A549 (cell line): ENCODE results near the gene CDT1. TPM values are rescaled to one million over a fixed set of nuclear protein-coding genes. Genes with fewer than 3 reads are reported as not detected.

Experiments
- ATAC-seq, 2 experiments: fragments of 200-7000 bp in 1 of 2; fragments of >200 bp in 1 of 2; cut with Nextera tagmentation in 1 of 2; cut with Tn5 transposase in 1 of 2; 3 replicates each; pipeline versions ENCODE4 v1.8.0 to v1.9.1; 2018 to 2020; ENCODE audit warnings: mild to moderate bottlenecking in 1 of 2, moderate library complexity in 1 of 2
- CTCF ChIA-PET: fragments of 300-600 bp; sonication (Branson Sonifier 250); formaldehyde crosslinking; extraction: SDS; loops from one replicate; lab custom pipeline; 2021; ENCODE audit warnings: antibody characterized with exemption, inconsistent platforms; lab: Yijun Ruan, JAX
- POLR2A ChIA-PET: fragments of 350-600 bp; formaldehyde crosslinking; extraction: SDS; loops from one replicate; lab custom pipeline; 2021; ENCODE audit warnings: antibody characterized with exemption, inconsistent platforms; lab: Yijun Ruan, JAX
- DNase-seq, 2 experiments: peaks; one replicate each; pipeline versions ENCODE4 v3.0.0 to v3.0.0-alpha.2; 2011 to 2016; ENCODE audit warnings: low read depth in 1 of 2, low spot score in 1 of 2
- FAIRE-seq: peaks from 2 replicates; lab custom pipeline; 2011; peaks lifted over from hg19 to GRCh38; lab: Jason Lieb, UNC
- H3K27ac ChIP-seq, 2 experiments: fragments of >200 bp; sonication (Bioruptor Twin); formaldehyde crosslinking; 3 replicates each; pipeline ENCODE4 v1.5.1; 2016 to 2017
- H3K4me1 ChIP-seq: fragments of >200 bp; sonication (Bioruptor Twin); formaldehyde crosslinking; 3 replicates; pipeline ENCODE4 v1.6.1; 2016
- H3K4me2 ChIP-seq: fragments of >200 bp; sonication (Bioruptor Twin); formaldehyde crosslinking; 3 replicates; pipeline ENCODE4 v1.6.1; 2016
- H3K4me3 ChIP-seq: fragments of >200 bp; sonication (Bioruptor Twin); formaldehyde crosslinking; 3 replicates; pipeline ENCODE4 v1.5.1; 2016
- H3K9me3 ChIP-seq: fragments of >200 bp; sonication (Bioruptor Twin); formaldehyde crosslinking; 3 replicates; pipeline ENCODE4 v1.6.1; 2016
- CBX2 ChIP-seq: fragments of 200-600 bp; sonication (generic); IDR thresholded peaks from 2 replicates; pipeline ENCODE4 v1.6.1; 2016; ENCODE audit warnings: low read depth, mild to moderate bottlenecking, borderline replicate concordance
- CEBPB ChIP-seq, 2 experiments: fragments of >200 bp in 1 of 2; sonication (Bioruptor Twin) in 1 of 2; formaldehyde crosslinking in 1 of 2; IDR thresholded peaks; 2 replicates each; pipeline ENCODE4 v1.6.1; 2012 to 2016
- EHF ChIP-seq: fragments of 250-450 bp; sonication (Bioruptor Pico); IDR thresholded peaks from 2 replicates; pipeline ENCODE4 v1.5.0; 2020; ENCODE audit warnings: mild to moderate bottlenecking
- EP300 ChIP-seq, 2 experiments: fragments of >200 bp; sonication (Bioruptor Twin); formaldehyde crosslinking; IDR thresholded peaks; 2 replicates in 1 of 2; 3 replicates in 1 of 2; pipeline ENCODE4 v1.6.1; 2016 to 2017
- FOSL2 ChIP-seq, 2 experiments: fragments of 450-650 bp in 1 of 2; fragments of >200 bp in 1 of 2; sonication (Bioruptor Twin) in 1 of 2; formaldehyde crosslinking; IDR thresholded peaks; 2 replicates each; pipeline versions ENCODE4 v1.5.0 to v1.6.1; 2016 to 2020; ENCODE audit warnings: mild to moderate bottlenecking in 1 of 2, moderate library complexity in 1 of 2
- GATA3 ChIP-seq: IDR thresholded peaks from 2 replicates; pipeline ENCODE4 v1.6.1; 2012; ENCODE audit warnings: borderline replicate concordance
- HOXB13 ChIP-seq: fragments of 250-450 bp; sonication (Bioruptor Pico); IDR thresholded peaks from 2 replicates; pipeline ENCODE4 v1.5.0; 2020; ENCODE audit warnings: low read depth, mild to moderate bottlenecking, moderate library complexity
- MAFK ChIP-seq: fragments of 450-650 bp; IDR thresholded peaks from 2 replicates; pipeline ENCODE4 v1.6.1; 2014; ENCODE audit not compliant: partially characterized antibody
- NFE2L2 ChIP-seq: fragments of 150-350 bp; conservative IDR thresholded peaks from 2 replicates; pipeline ENCODE4 v1.6.1; 2014; ENCODE audit warnings: low read length
- NR3C1 ChIP-seq: fragments of >200 bp; sonication (Bioruptor Twin); formaldehyde crosslinking; IDR thresholded peaks from 3 replicates; pipeline ENCODE4 v1.6.1; 2017
- POLR2AphosphoS2 ChIP-seq: conservative IDR thresholded peaks from 2 replicates; pipeline ENCODE4 v1.6.1; 2012; ENCODE audit warnings: low read length, improper control_type of control experiment, inconsistent platforms
- RAD21 ChIP-seq, 2 experiments: fragments of >200 bp in 1 of 2; sonication (Bioruptor Twin) in 1 of 2; formaldehyde crosslinking in 1 of 2; IDR thresholded peaks in 1 of 2; conservative IDR thresholded peaks in 1 of 2; 2 replicates in 1 of 2; 3 replicates in 1 of 2; pipeline ENCODE4 v1.6.1; 2012 to 2018; ENCODE audit warnings: inconsistent platforms in 1 of 2
- RFX5 ChIP-seq: fragments of 450-650 bp; IDR thresholded peaks from 2 replicates; pipeline ENCODE4 v1.7.1; 2014; ENCODE audit warnings: antibody characterized with exemption, mild to moderate bottlenecking, moderate library complexity
- RNF2 ChIP-seq: fragments of 200-600 bp; sonication (generic); IDR thresholded peaks from 2 replicates; pipeline ENCODE4 v1.6.1; 2016; ENCODE audit warnings: low read depth, mild to moderate bottlenecking, antibody characterized with exemption, moderate library complexity, borderline replicate concordance
- SMC3 ChIP-seq: fragments of >200 bp; sonication (Bioruptor Twin); formaldehyde crosslinking; IDR thresholded peaks from 3 replicates; pipeline ENCODE4 v1.6.1; 2018; ENCODE audit warnings: inconsistent platforms
- SREBF2 ChIP-seq: fragments of 450-650 bp; IDR thresholded peaks from 2 replicates; pipeline ENCODE4 v1.6.1; 2014; ENCODE audit warnings: mild to moderate bottlenecking, moderate library complexity
- ZC3H11A ChIP-seq: fragments of 450-650 bp; IDR thresholded peaks from 2 replicates; pipeline ENCODE4 v1.6.1; 2014; ENCODE audit warnings: antibody characterized with exemption, mild to moderate bottlenecking
- ZSCAN20 ChIP-seq: fragments of 250-450 bp; sonication (Bioruptor Pico); IDR thresholded peaks from 2 replicates; pipeline ENCODE4 v1.8.0; 2022; ENCODE audit warnings: mild to moderate bottlenecking, moderate library complexity
- WGBS: methylation state at CpG from one replicate; pipeline ENCODE4 v1.1.6; 2017; ENCODE audit errors: missing lambda C conversion rate; 5-methylcytosine and 5-hydroxymethylcytosine counted together
- polyA plus RNA-seq, 4 experiments: library from polyadenylated mRNA; depleted of rRNA in 3 of 4; stranded (reverse); fragments of >200 nt; fragmentation: RNase III in 1 of 4; extraction: RNeasy Plus Mini Kit Qiagen cat#74134 plus additional on column Dnase treatment in 1 of 4; gene quantifications; 2 replicates in 3 of 4; 3 replicates in 1 of 4; pipeline ENCODE4 v1.2.3, GENCODE V29; 2011 to 2017
- TF ChIP-seq, protein P1 (sequence below): fragments of 450-650 bp; IDR thresholded peaks from 2 replicates; pipeline ENCODE4 v1.6.1; 2014; ENCODE audit warnings: antibody characterized with exemption
- TF ChIP-seq, protein P2 (sequence below): fragments of >200 bp; sonication (Bioruptor Twin); formaldehyde crosslinking; IDR thresholded peaks from 2 replicates; pipeline ENCODE4 v1.6.1; 2016
- TF ChIP-seq, protein P3 (sequence below): IDR thresholded peaks from 2 replicates; pipeline ENCODE4 v1.6.1; 2012; ENCODE audit warnings: low read depth, borderline replicate concordance
- TF ChIP-seq, protein P4 (sequence below): fragments of >200 bp; sonication (Bioruptor Twin); formaldehyde crosslinking; IDR thresholded peaks from 3 replicates; pipeline ENCODE4 v1.6.1; 2016
- TF ChIP-seq, protein P5 (sequence below): fragments of 150-350 bp; IDR thresholded peaks from 2 replicates; pipeline ENCODE4 v1.6.1; 2014; ENCODE audit warnings: low read depth, mild to moderate bottlenecking, low read length
- TF ChIP-seq, protein P6 (sequence below): fragments of 250-450 bp; sonication (Bioruptor Pico); IDR thresholded peaks from 2 replicates; pipeline ENCODE4 v1.5.0; 2021; ENCODE audit warnings: mild to moderate bottlenecking, moderate library complexity, borderline replicate concordance

Gene CDT1
- polyA plus RNA-seq, 2 of the 4 experiments (the other 2 are of a cell fraction): 3.8 to 16.0 TPM

DNA sequence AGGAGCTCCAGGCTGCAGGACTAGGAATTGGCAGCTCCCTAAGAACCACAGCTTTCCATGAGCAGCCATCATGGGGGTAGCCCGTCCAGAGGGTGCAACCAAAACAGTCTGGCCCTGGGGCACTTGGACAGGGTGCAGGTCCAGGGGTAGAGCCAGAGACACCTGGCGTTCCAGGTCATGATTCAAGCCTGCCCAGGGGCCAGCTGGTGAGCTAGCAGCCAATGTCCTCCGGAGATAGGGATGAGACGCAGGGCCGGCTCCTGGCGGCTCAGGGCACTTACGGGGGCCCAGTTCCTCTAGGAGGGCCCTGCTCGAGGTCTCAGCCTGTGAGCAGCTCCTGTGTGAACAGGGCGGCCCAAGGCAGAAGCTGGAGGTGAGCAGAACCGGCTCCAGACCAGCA is 40.6 kb upstream of the CDT1 start:
- Histone ChIP-seq H3K27ac (no peak overlapping the region), H3K4me1 (peaks cover 33% of the 10 kb centered on the region), H3K4me3 (no peak overlapping the region), H3K9me3 (no peaks in the 10 kb centered on the region), H3K4me2 (no peak overlapping the region)
- FAIRE-seq: no peak
- CTCF ChIA-PET: interaction anchor here (1.2 to 31.8 kb wide), 5 partner anchors 9 to 23 kb away, joined by 3 to 596 read pairs (median 4); no protein-coding TSS in a partner anchor
- DNase-seq: no peak
- TF ChIP-seq, protein P1, sequence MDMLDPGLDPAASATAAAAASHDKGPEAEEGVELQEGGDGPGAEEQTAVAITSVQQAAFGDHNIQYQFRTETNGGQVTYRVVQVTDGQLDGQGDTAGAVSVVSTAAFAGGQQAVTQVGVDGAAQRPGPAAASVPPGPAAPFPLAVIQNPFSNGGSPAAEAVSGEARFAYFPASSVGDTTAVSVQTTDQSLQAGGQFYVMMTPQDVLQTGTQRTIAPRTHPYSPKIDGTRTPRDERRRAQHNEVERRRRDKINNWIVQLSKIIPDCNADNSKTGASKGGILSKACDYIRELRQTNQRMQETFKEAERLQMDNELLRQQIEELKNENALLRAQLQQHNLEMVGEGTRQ: no peak
- TF ChIP-seq, protein P2, sequence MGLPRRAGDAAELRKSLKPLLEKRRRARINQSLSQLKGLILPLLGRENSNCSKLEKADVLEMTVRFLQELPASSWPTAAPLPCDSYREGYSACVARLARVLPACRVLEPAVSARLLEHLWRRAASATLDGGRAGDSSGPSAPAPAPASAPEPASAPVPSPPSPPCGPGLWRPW: no peak
- TF ChIP-seq RFX5: no peak
- TF ChIP-seq RNF2: no peak
- TF ChIP-seq MAFK: no peak
- TF ChIP-seq GATA3: no peak
- no peak for TF ChIP-seq EHF (CRISPR knock-in tag)
- no peak for TF ChIP-seq SMC3
- TF ChIP-seq CEBPB (IDR thresholded peaks at IDR 0.05): no peak
- TF ChIP-seq, protein P3, sequence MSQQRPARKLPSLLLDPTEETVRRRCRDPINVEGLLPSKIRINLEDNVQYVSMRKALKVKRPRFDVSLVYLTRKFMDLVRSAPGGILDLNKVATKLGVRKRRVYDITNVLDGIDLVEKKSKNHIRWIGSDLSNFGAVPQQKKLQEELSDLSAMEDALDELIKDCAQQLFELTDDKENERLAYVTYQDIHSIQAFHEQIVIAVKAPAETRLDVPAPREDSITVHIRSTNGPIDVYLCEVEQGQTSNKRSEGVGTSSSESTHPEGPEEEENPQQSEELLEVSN: no peak
- ATAC-seq: 0 out of 6 replicates have a peak, but pooled peaks of 1 of the 2 experiments have one; percentile 4
- POLR2A ChIA-PET: no interaction called here
- WGBS: 77% methylated on average over 6 of the region's 10 CpGs

DNA sequence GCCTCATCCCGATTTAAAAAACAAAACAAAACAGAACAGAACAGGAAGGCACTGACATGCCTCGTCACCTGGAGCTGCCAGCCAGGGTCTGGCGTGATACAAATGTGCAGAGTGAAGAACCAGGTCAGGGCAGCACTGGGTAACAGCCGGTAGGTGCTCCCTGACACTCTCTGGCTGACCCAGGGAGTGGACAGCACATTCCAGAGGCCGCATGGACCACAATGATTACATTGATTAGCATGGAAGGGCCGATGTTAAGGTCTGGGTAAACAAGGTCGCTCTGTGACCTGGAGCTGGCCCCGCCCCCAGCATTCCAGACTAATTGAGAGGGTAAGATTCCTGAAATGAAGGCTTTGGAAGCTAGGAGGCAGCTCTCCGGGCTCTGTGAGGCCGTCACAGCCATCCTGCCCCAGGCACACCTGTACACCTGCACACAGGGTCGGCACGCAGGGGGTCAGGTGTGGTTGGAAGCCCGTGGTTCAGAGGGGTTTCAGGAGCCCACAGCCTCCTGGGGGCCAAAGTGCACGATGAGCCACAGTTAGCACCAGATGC is 40.0 kb upstream of the CDT1 start:
- TF ChIP-seq SREBF2 (no peak), SMC3 (no peak)
- TF ChIP-seq, all 56 proteins: peak for 0
- peak in 1 of 2 experiments; percentile 5; a peak in 1 of 6 replicates for ATAC-seq
- CTCF ChIA-PET: interaction anchor here (1.2 to 31.8 kb wide), 5 partner anchors 9 to 22 kb away, joined by 3 to 596 read pairs (median 4); no protein-coding TSS in a partner anchor
- no peak for FAIRE-seq
- no peak overlapping the region for H3K4me2 ChIP-seq
- H3K4me3 ChIP-seq: no peak overlapping the region
- no peak overlapping the region for H3K27ac ChIP-seq
- 82% methylated on average over 14 of the region's 14 CpGs for WGBS
- peaks cover 40% of the 10 kb centered on the region for H3K4me1 ChIP-seq
- DNase-seq: no peak
- POLR2A ChIA-PET: no interaction called here
- no peaks in the 10 kb centered on the region for H3K9me3 ChIP-seq

DNA sequence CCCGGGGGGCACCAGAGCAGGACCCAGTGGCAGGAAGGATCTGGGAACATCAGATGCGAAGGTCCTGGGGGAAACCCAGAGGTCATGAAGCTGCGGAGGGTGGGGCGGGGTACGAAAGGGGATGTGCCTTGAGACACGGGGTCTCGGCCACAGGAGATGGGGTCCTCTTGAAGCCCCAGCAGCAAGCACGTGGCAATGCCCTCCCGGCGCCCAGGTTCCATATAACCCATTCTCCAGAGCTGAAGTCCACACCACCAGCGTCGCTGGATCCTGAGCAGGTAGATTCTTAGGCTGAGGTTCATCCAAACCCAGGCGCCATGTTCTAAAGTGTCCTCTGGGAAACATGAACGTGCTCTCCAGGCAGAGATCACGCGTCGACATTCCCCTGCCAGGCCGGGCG is 39.5 kb upstream of the CDT1 start:
- no peak for DNase-seq
- 94% methylated on average over 14 of the region's 19 CpGs for WGBS
- H3K4me3 ChIP-seq: no peak overlapping the region
- ChIA-PET CTCF (interaction anchor here (1.2 to 31.8 kb wide), 3 partner anchors 10 to 22 kb away, joined by 3 to 596 read pairs (median 4); no protein-coding TSS in a partner anchor), POLR2A (interaction anchor here (0.7 kb wide), 1 partner anchor 313 kb away, joined by 4 read pairs; no protein-coding TSS in a partner anchor)
- H3K4me2 ChIP-seq: no peak overlapping the region
- no peaks in the 10 kb centered on the region for H3K9me3 ChIP-seq
- TF ChIP-seq, protein P1: no peak
- TF ChIP-seq GATA3 (no peak), POLR2AphosphoS2 (no peak), NFE2L2 (no peak), ZSCAN20 (no peak), SMC3 (no peak), RNF2 (no peak), MAFK (no peak), HOXB13 (CRISPR knock-in tag) (no peak), NR3C1 (no peak), RFX5 (no peak), CBX2 (no peak), ZC3H11A (no peak), SREBF2 (no peak), RAD21 (conservative IDR thresholded peaks at IDR 0.05 in 1 of 2, IDR thresholded peaks at IDR 0.05 in 1 of 2) (no peak), EP300 (IDR thresholded peaks at IDR 0.05) (no peak), FOSL2 (IDR thresholded peaks at IDR 0.05) (no peak), FOSL2 (CRISPR knock-in tag; IDR thresholded peaks at IDR 0.05) (no peak)
- TF ChIP-seq, protein P4, sequence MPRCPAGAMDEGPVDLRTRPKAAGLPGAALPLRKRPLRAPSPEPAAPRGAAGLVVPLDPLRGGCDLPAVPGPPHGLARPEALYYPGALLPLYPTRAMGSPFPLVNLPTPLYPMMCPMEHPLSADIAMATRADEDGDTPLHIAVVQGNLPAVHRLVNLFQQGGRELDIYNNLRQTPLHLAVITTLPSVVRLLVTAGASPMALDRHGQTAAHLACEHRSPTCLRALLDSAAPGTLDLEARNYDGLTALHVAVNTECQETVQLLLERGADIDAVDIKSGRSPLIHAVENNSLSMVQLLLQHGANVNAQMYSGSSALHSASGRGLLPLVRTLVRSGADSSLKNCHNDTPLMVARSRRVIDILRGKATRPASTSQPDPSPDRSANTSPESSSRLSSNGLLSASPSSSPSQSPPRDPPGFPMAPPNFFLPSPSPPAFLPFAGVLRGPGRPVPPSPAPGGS: no peak
- TF ChIP-seq, protein P5, sequence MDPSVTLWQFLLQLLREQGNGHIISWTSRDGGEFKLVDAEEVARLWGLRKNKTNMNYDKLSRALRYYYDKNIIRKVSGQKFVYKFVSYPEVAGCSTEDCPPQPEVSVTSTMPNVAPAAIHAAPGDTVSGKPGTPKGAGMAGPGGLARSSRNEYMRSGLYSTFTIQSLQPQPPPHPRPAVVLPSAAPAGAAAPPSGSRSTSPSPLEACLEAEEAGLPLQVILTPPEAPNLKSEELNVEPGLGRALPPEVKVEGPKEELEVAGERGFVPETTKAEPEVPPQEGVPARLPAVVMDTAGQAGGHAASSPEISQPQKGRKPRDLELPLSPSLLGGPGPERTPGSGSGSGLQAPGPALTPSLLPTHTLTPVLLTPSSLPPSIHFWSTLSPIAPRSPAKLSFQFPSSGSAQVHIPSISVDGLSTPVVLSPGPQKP: no peak
- TF ChIP-seq, protein P6, sequence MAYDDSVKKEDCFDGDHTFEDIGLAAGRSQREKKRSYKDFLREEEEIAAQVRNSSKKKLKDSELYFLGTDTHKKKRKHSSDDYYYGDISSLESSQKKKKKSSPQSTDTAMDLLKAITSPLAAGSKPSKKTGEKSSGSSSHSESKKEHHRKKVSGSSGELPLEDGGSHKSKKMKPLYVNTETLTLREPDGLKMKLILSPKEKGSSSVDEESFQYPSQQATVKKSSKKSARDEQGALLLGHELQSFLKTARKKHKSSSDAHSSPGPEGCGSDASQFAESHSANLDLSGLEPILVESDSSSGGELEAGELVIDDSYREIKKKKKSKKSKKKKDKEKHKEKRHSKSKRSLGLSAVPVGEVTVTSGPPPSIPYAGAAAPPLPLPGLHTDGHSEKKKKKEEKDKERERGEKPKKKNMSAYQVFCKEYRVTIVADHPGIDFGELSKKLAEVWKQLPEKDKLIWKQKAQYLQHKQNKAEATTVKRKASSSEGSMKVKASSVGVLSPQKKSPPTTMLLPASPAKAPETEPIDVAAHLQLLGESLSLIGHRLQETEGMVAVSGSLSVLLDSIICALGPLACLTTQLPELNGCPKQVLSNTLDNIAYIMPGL (CRISPR knock-in tag): no peak
- no peak for FAIRE-seq
- peaks cover 44% of the 10 kb centered on the region for H3K4me1 ChIP-seq
- H3K27ac ChIP-seq: no peak overlapping the region
- no peak for ATAC-seq
